Neural cell (in vitro differentiated cells): Measurements from ENCODE around the gene USP32. TPM values are rescaled to one million over a fixed set of nuclear protein-coding genes. Genes with fewer than 3 reads are reported as not detected.

Experiments used
- H2AFZ ChIP-seq: fragments of 200-600, 300-800 bp; sonication (generic), shearing (Covaris generic); 2 replicates; pipeline ENCODE4 v1.6.0; 2014; ENCODE audit warnings: low read depth, mild to moderate bottlenecking, antibody characterized with exemption, low read length, moderate library complexity
- H3F3A ChIP-seq: fragments of 200-600 bp; shearing (Covaris generic); 2 replicates; pipeline ENCODE4 v1.6.1; 2016; ENCODE audit warnings: mild to moderate bottlenecking, moderate library complexity, mixed read lengths, antibody characterized with exemption, low read length; ENCODE audit not compliant: insufficient read depth, poor library complexity, severe bottlenecking
- H3K27ac ChIP-seq: fragments of 200-600, 300-800 bp; sonication (generic), shearing (Covaris generic); 2 replicates; pipeline ENCODE4 v1.5.1; 2014; ENCODE audit warnings: mild to moderate bottlenecking, low read length, moderate library complexity
- H3K27me3 ChIP-seq: fragments of 300-800, 200-600 bp; sonication (generic), shearing (Covaris generic); 2 replicates; pipeline ENCODE4 v1.6.0; 2014; ENCODE audit warnings: mild to moderate bottlenecking, low read depth, low read length, moderate library complexity; ENCODE audit not compliant: insufficient read depth
- H3K36me3 ChIP-seq: fragments of 300-800, 200-600 bp; sonication (generic), shearing (Covaris generic); 2 replicates; pipeline ENCODE4 v1.5.1; 2014; ENCODE audit warnings: mild to moderate bottlenecking, antibody characterized with exemption, low read length, moderate library complexity; ENCODE audit not compliant: insufficient read depth
- H3K4me2 ChIP-seq: fragments of 300-800, 200-600 bp; sonication (generic), shearing (Covaris generic); 2 replicates; pipeline ENCODE4 v1.6.0; 2014; ENCODE audit warnings: mild to moderate bottlenecking, low read length
- H3K4me3 ChIP-seq: fragments of 300-800, 200-600 bp; sonication (generic), shearing (Covaris generic); 2 replicates; pipeline ENCODE4 v1.5.1; 2014; ENCODE audit warnings: mild to moderate bottlenecking, low read length, moderate library complexity
- H3K79me2 ChIP-seq: fragments of 200-600 bp; shearing (Covaris generic); replicated peaks from 2 replicates; pipeline ENCODE4 v1.6.0; 2014; ENCODE audit warnings: mild to moderate bottlenecking, low read length, moderate library complexity; ENCODE audit not compliant: insufficient read depth
- H3K9ac ChIP-seq: fragments of 300-800, 200-600 bp; sonication (generic), shearing (Covaris generic); 2 replicates; pipeline ENCODE4 v1.6.1; 2016; ENCODE audit warnings: mild to moderate bottlenecking, low read length, mixed read lengths
- H3K9me2 ChIP-seq: fragments of 200-600 bp; shearing (Covaris generic); 2 replicates; pipeline ENCODE4 v1.6.1; 2016; ENCODE audit warnings: mild to moderate bottlenecking, low read length, mixed read lengths; ENCODE audit not compliant: insufficient read depth
- H3K9me3 ChIP-seq: fragments of 200-600, 300-800 bp; sonication (generic), shearing (Covaris generic); 2 replicates; pipeline ENCODE4 v1.6.1; 2016; ENCODE audit warnings: mild to moderate bottlenecking, mixed run types, low read length, moderate library complexity, mixed read lengths
- H4K20me1 ChIP-seq: fragments of 200-600 bp; shearing (Covaris generic); 2 replicates; pipeline ENCODE4 v1.6.1; 2016; ENCODE audit warnings: mild to moderate bottlenecking, mixed run types; ENCODE audit not compliant: insufficient read depth
- EP300 ChIP-seq: fragments of 450-650 bp; conservative IDR thresholded peaks from 2 replicates; pipeline ENCODE4 v1.6.1; 2014; ENCODE audit warnings: antibody characterized with exemption, mild to moderate bottlenecking, moderate library complexity; ENCODE audit not compliant: poor library complexity, severe bottlenecking
- EZH2 ChIP-seq: fragments of 200-600, 300-800 bp; shearing (Covaris generic), sonication (generic); IDR thresholded peaks from 2 replicates; pipeline ENCODE4 v1.6.1; 2014; ENCODE audit warnings: antibody characterized with exemption, low read length, borderline replicate concordance, mild to moderate bottlenecking; ENCODE audit not compliant: insufficient read depth, poor library complexity, severe bottlenecking
- MXI1 ChIP-seq: fragments of 450-650 bp; conservative IDR thresholded peaks from 2 replicates; pipeline ENCODE4 v1.6.1; 2014; ENCODE audit warnings: antibody characterized with exemption, mild to moderate bottlenecking; ENCODE audit not compliant: poor library complexity, severe bottlenecking
- POLR2AphosphoS5 ChIP-seq: IDR thresholded peaks from 2 replicates; pipeline ENCODE4 v1.6.1; 2012
- RAD21 ChIP-seq: fragments of 450-650 bp; conservative IDR thresholded peaks from 2 replicates; pipeline ENCODE4 v1.6.1; 2014; ENCODE audit warnings: antibody characterized with exemption, mild to moderate bottlenecking, moderate library complexity
- SMC3 ChIP-seq: fragments of 450-650 bp; conservative IDR thresholded peaks from 2 replicates; pipeline ENCODE4 v1.6.1; 2014; ENCODE audit warnings: antibody characterized with exemption, mild to moderate bottlenecking, moderate library complexity; ENCODE audit not compliant: poor library complexity
- TAF1 ChIP-seq: IDR thresholded peaks from 2 replicates; pipeline ENCODE4 v1.6.1; 2012; ENCODE audit warnings: low read depth
- polyA plus RNA-seq: library from polyadenylated mRNA; depleted of rRNA; stranded (reverse); fragments of >200 nt; gene quantifications from 2 replicates; pipeline ENCODE4 v1.2.3, GENCODE V29; 2014
- TF ChIP-seq, protein P1 (sequence below): fragments of 450-650 bp; IDR thresholded peaks from 2 replicates; pipeline ENCODE4 v1.5.1; 2014; ENCODE audit warnings: antibody characterized with exemption, mild to moderate bottlenecking, moderate library complexity; ENCODE audit not compliant: poor library complexity, severe bottlenecking
- TF ChIP-seq, protein P2 (sequence below): IDR thresholded peaks from 2 replicates; pipeline ENCODE4 v1.6.1; 2012; ENCODE audit warnings: borderline replicate concordance

The USP32 gene
- polyA plus RNA-seq, 1 donor from 2014 or later: 25.7 TPM

DNA sequence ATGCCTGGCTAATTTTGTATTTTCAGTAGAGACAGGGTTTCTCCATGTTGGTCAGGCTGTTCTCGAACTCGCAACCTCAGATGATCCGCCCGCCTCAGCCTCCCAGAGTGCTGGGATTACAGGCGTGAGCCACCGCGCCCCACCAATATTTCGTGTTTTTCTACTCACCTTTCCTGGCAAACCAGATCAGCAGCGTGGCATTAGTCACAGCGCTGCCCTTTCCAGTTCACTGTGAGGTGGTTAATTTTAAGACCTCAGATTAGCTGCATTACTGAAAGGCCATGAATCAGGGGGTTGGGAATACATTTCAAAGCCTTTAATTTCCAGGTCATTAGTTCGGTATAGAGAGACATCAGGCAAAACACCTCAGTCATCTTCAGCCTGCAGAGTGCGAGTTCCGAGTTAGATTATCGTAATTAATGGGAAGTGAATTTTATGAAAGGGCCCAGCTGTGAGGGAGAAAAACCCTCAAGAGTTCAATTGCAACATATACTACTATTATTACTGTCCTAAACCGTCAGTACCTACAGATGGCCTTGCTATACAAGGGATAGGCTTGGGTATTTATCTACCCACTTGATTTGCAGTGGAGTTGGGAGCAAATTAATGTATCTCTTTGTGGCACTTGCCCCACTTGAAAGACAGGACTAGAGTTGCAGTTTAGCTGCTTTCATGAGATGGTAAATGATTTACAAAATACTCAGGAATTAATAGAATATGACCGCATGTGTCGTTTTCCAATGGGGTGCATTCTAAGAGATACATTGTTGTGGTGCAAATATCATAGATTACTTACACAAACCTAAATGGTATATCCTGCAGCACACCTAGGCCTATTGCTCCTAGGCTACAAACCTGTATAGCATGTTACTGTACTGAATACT lies 2.1 kb upstream of the USP32 start:
- H3K27ac ChIP-seq: no peak overlapping the region
- H3K36me3 ChIP-seq: no peaks in the 10 kb centered on the region
- no peaks in the 10 kb centered on the region for H4K20me1 ChIP-seq
- H3K27me3 ChIP-seq: no peaks in the 10 kb centered on the region
- H2AFZ ChIP-seq: no peak overlapping the region
- H3K4me2 ChIP-seq: no peak overlapping the region
- H3K9ac ChIP-seq: no peak overlapping the region
- H3K79me2 ChIP-seq: peaks cover 20% of the 10 kb centered on the region
- peaks cover 6% of the 10 kb centered on the region for H3F3A ChIP-seq
- no peak overlapping the region for H3K4me3 ChIP-seq
- no peaks in the 10 kb centered on the region for H3K9me2 ChIP-seq
- no peaks in the 10 kb centered on the region for H3K9me3 ChIP-seq
- TF ChIP-seq RAD21: no peak

DNA sequence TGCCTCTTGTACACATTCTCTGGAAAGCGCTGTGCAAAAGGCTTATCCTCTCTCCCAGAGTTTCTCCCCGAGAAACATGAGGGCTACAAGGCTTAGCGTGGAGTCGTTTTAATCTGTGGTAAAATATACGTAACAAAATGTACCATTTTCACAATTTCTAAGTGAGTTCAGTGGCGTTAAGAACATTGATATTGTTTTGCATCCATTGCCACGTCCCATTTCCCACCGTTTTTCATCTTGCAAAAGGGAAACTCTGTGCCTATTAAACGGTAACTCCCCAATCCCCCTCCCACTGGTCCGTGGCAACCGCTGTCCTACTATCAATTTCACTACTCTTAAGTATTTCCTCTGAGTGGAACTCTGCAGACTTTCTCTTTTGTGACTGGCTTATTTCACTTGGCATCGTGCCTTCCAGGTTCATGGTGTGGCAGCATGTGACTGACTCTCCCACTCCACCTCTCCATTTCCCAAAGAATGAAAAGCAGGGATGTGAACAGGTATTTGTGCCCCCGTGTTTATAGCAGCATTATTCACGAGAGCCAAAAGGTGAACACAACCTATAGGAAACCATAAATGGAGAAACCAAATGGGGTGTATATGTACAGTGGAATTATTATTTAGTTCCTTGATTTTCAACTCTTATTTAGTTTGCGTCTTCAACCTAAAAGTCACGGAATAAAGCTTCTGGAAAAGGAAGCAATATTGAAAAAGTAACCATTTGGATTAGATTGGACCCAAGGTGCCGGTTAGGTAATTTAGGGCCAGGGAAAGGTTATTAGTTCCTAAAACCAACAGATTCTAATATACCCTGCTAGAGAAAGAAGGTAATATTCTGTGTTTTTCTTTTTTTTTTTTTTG lies 1.1 kb upstream of the USP32 start:
- H3K27ac ChIP-seq: peak overlapping the region; percentile 91
- no peaks in the 10 kb centered on the region for H3K27me3 ChIP-seq
- no peaks in the 10 kb centered on the region for H3K36me3 ChIP-seq
- peaks cover 6% of the 10 kb centered on the region for H3F3A ChIP-seq
- H2AFZ ChIP-seq: peak overlapping the region; percentile 41
- peak overlapping the region; percentile 70 for H3K4me2 ChIP-seq
- peak overlapping the region; percentile 98 for H3K9ac ChIP-seq
- H3K79me2 ChIP-seq: peaks cover 30% of the 10 kb centered on the region
- TF ChIP-seq, protein P1, sequence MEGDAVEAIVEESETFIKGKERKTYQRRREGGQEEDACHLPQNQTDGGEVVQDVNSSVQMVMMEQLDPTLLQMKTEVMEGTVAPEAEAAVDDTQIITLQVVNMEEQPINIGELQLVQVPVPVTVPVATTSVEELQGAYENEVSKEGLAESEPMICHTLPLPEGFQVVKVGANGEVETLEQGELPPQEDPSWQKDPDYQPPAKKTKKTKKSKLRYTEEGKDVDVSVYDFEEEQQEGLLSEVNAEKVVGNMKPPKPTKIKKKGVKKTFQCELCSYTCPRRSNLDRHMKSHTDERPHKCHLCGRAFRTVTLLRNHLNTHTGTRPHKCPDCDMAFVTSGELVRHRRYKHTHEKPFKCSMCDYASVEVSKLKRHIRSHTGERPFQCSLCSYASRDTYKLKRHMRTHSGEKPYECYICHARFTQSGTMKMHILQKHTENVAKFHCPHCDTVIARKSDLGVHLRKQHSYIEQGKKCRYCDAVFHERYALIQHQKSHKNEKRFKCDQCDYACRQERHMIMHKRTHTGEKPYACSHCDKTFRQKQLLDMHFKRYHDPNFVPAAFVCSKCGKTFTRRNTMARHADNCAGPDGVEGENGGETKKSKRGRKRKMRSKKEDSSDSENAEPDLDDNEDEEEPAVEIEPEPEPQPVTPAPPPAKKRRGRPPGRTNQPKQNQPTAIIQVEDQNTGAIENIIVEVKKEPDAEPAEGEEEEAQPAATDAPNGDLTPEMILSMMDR: no peak
- TF ChIP-seq EZH2 (no peak), MXI1 (no peak), POLR2AphosphoS5 (no peak), TAF1 (no peak), RAD21 (no peak), SMC3 (no peak), EP300 (no peak)
- TF ChIP-seq, protein P2, sequence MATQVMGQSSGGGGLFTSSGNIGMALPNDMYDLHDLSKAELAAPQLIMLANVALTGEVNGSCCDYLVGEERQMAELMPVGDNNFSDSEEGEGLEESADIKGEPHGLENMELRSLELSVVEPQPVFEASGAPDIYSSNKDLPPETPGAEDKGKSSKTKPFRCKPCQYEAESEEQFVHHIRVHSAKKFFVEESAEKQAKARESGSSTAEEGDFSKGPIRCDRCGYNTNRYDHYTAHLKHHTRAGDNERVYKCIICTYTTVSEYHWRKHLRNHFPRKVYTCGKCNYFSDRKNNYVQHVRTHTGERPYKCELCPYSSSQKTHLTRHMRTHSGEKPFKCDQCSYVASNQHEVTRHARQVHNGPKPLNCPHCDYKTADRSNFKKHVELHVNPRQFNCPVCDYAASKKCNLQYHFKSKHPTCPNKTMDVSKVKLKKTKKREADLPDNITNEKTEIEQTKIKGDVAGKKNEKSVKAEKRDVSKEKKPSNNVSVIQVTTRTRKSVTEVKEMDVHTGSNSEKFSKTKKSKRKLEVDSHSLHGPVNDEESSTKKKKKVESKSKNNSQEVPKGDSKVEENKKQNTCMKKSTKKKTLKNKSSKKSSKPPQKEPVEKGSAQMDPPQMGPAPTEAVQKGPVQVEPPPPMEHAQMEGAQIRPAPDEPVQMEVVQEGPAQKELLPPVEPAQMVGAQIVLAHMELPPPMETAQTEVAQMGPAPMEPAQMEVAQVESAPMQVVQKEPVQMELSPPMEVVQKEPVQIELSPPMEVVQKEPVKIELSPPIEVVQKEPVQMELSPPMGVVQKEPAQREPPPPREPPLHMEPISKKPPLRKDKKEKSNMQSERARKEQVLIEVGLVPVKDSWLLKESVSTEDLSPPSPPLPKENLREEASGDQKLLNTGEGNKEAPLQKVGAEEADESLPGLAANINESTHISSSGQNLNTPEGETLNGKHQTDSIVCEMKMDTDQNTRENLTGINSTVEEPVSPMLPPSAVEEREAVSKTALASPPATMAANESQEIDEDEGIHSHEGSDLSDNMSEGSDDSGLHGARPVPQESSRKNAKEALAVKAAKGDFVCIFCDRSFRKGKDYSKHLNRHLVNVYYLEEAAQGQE: no peak
- peak overlapping the region; percentile 87 for H3K4me3 ChIP-seq
- H3K9me3 ChIP-seq: no peaks in the 10 kb centered on the region
- no peaks in the 10 kb centered on the region for H4K20me1 ChIP-seq
- H3K9me2 ChIP-seq: no peaks in the 10 kb centered on the region
